NCI-H748 (cell line): ENCODE measurements around the gene METTL16.

Experiments used
- DNase-seq: peaks from one replicate; lab custom pipeline; 2025; ENCODE audit not compliant: unreplicated experiment; lab: John Stamatoyannopoulos, UW

The METTL16 gene

GRCh38 chr17:2385240-2386210 is 126.2 kb downstream of the METTL16 start:
- DNase-seq: no peak

- DNase-seq: no peak
These were observed 127.1 kb downstream of the METTL16 start for GRCh38 chr17:2384439-2385127.

GRCh38 chr17:2383628-2384167 is 128.0 kb downstream of the METTL16 start:
- no peak for DNase-seq

GRCh38 chr17:2380950-2381649 is 130.6 kb downstream of the METTL16 start:
- no peak for DNase-seq

- no peak for DNase-seq
These were observed 131.3 kb downstream of the METTL16 start for GRCh38 chr17:2380226-2380922.

GRCh38 chr17:2379489-2380225 is 132.0 kb downstream of the METTL16 start:
- no peak for DNase-seq

GRCh38 chr17:2378905-2379304 is 132.8 kb downstream of the METTL16 start:
- no peak for DNase-seq

GRCh38 chr17:2377659-2378058 is 134.0 kb downstream of the METTL16 start:
- DNase-seq: no peak

GRCh38 chr17:2376107-2376506 is 135.6 kb downstream of the METTL16 start:
- DNase-seq: no peak

GRCh38 chr17:2375406-2375805 is 136.3 kb downstream of the METTL16 start:
- DNase-seq: no peak

- DNase-seq: no peak
These were observed 137.0 kb downstream of the METTL16 start for GRCh38 chr17:2374549-2375285.

- DNase-seq: no peak
These were observed 138.5 kb downstream of the METTL16 start for GRCh38 chr17:2373179-2373578.

GRCh38 chr17:2372681-2373080 is 139.0 kb downstream of the METTL16 start:
- no peak for DNase-seq

- no peak for DNase-seq
These were observed 139.5 kb downstream of the METTL16 start for GRCh38 chr17:2372180-2372579.

- no peak for DNase-seq
These were observed 140.2 kb downstream of the METTL16 start for GRCh38 chr17:2371183-2372130.

- DNase-seq: no peak
These were observed 141.5 kb downstream of the METTL16 start for GRCh38 chr17:2370211-2370589.

GRCh38 chr17:2369551-2370210 is 142.0 kb downstream of the METTL16 start:
- DNase-seq: no peak

- DNase-seq: no peak
These were observed 142.6 kb downstream of the METTL16 start for GRCh38 chr17:2369039-2369438.
